ENCODE data around the gene UTS2R.

UTS2R gene

DNA sequence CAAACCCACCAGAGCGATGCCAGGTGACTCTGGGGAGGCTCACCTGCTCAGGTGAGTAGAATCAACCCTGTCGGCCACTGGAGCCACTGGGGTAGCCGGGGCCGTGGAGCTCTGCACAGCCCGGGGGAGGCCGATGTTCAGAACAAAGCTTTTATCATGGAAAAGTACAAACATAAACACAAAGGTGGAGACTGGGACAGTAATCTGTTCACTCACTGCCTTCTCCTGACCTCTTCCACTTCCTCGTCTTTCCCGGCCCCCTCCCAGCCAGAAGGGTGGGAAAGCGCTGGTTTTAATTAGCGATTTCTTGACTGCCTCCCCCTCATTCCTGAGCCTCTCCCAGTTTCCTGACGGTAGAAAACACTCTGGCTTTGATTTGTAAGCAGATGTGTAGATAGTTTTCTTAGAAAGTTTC lies 22.3 kb upstream of the UTS2R start:
- no peaks in the 10 kb centered on the region for H3K9me3 ChIP-seq (ENCODE audit: low read depth, low read length)
- peak overlapping the region; percentile 43 for H3K27ac ChIP-seq
- DNase-seq (ENCODE audit: low read depth, low spot score): no peak
- peak overlapping the region; percentile 43 for H3K4me3 ChIP-seq
- no peaks in the 10 kb centered on the region for H3K36me3 ChIP-seq (ENCODE audit: insufficient read depth, low read length)
- H3K9ac ChIP-seq (ENCODE audit: insufficient read length): peak overlapping the region; percentile 24
- TF ChIP-seq FOXP2 (optimal IDR thresholded peaks at IDR 0.05; ENCODE audit: control extremely low read depth, extremely low read length, insufficient read depth) (no peak), EZH2 (IDR thresholded peaks at IDR 0.05) (no peak), POLR2AphosphoS5 (IDR thresholded peaks at IDR 0.05; ENCODE audit: borderline replicate concordance, low read depth, low read length) (no peak)

DNA sequence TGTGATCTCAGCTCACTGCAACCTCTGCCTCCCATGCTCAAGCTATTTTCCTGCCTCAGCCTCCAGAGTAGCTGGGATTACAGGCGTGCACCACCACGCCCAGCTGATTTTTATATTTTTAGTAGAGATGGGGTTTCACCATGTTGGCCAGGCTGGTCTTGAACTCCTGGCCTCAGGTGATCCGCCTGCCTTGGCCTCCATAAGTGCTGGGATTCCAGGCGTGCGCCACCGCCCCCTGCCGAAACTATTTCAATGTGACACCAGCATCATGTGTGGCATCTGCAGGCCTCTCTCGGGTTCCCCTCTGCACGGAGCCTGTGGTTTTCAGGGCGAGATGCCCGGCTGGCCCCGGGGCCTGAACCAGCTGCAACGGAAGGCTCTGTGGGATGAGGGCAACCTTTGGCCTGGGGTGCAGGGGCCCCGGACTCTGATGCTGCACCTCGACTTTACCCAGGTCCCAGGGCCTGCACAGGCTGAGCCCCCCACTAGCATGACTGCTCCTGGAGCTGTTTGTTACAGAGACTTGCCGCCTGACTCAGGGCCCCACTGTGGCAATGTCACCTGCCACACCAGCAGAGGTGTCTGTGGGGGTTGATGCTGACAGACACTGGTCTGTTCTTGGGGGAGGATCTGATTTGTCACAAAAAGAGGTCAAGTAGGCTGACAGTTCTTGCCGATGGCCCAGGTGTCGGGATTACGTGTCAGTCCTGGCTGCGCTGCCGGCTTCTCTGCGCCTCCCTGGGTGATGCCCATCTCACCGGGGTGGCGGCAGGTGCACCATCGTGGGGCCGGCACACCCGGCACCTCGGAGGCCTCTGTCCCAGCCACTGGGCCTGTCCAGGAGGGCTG lies 21.2 kb upstream of the UTS2R start:
- TF ChIP-seq EZH2 (IDR thresholded peaks at IDR 0.05) (no peak), POLR2AphosphoS5 (IDR thresholded peaks at IDR 0.05; ENCODE audit: borderline replicate concordance, low read depth, low read length) (no peak), FOXP2 (optimal IDR thresholded peaks at IDR 0.05; ENCODE audit: control extremely low read depth, extremely low read length, insufficient read depth) (no peak)
- Histone ChIP-seq H3K9me3 (ENCODE audit: low read depth, low read length) (no peaks in the 10 kb centered on the region), H3K36me3 (ENCODE audit: insufficient read depth, low read length) (no peaks in the 10 kb centered on the region), H3K4me3 (no peak overlapping the region), H3K27ac (no peak overlapping the region), H3K9ac (ENCODE audit: insufficient read length) (no peak overlapping the region)
- DNase-seq (ENCODE audit: low read depth, low spot score): no peak

DNA sequence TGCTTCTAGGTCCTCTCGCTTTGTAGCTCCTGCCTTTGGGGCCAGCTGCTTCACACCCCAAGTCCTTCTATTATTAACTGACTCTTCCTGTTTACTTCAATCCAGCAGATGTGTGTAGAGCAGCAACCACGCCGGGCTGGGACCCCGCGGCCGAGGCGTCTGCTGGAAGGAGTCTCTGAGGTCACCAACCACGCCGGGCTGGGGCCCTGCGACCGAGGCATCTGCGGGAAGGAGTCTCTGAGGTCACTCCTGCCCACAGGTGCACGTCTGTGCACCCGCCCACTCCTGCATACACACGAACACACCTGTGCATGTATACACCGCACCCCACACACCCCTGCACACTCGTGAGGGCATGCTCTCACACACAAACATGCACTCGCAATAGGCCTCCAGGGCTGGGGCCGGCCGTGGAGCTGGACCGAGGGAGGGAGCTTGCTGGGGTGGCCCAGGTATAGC lies 20.3 kb upstream of the UTS2R start:
- H3K9me3 ChIP-seq (ENCODE audit: low read depth, low read length): no peaks in the 10 kb centered on the region
- TF ChIP-seq FOXP2 (optimal IDR thresholded peaks at IDR 0.05; ENCODE audit: control extremely low read depth, extremely low read length, insufficient read depth): no peak
- no peak for TF ChIP-seq EZH2 (IDR thresholded peaks at IDR 0.05)
- TF ChIP-seq POLR2AphosphoS5 (IDR thresholded peaks at IDR 0.05; ENCODE audit: borderline replicate concordance, low read depth, low read length): no peak
- H3K4me3 ChIP-seq: no peak overlapping the region
- no peaks in the 10 kb centered on the region for H3K36me3 ChIP-seq (ENCODE audit: insufficient read depth, low read length)
- no peak for DNase-seq (ENCODE audit: low read depth, low spot score)
- H3K9ac ChIP-seq (ENCODE audit: insufficient read length): no peak overlapping the region
- H3K27ac ChIP-seq: no peak overlapping the region

- DNase-seq (ENCODE audit: low read depth, low spot score): no peak
- Histone ChIP-seq H3K4me3 (no peak overlapping the region), H3K36me3 (ENCODE audit: insufficient read depth, low read length) (no peaks in the 10 kb centered on the region), H3K27ac (no peak overlapping the region), H3K9me3 (ENCODE audit: low read depth, low read length) (no peaks in the 10 kb centered on the region), H3K9ac (ENCODE audit: insufficient read length) (no peak overlapping the region)
- TF ChIP-seq POLR2AphosphoS5 (IDR thresholded peaks at IDR 0.05; ENCODE audit: borderline replicate concordance, low read depth, low read length) (no peak), EZH2 (IDR thresholded peaks at IDR 0.05) (no peak), FOXP2 (optimal IDR thresholded peaks at IDR 0.05; ENCODE audit: control extremely low read depth, extremely low read length, insufficient read depth) (no peak)
Measured at GRCh38 chr17:82351713-82352488, 19.7 kb upstream of the UTS2R start.

- Histone ChIP-seq H3K9me3 (ENCODE audit: low read depth, low read length) (no peaks in the 10 kb centered on the region), H3K4me3 (no peak overlapping the region), H3K27ac (no peak overlapping the region), H3K36me3 (ENCODE audit: insufficient read depth, low read length) (no peaks in the 10 kb centered on the region), H3K9ac (ENCODE audit: insufficient read length) (no peak overlapping the region)
- no peak for TF ChIP-seq FOXP2 (optimal IDR thresholded peaks at IDR 0.05; ENCODE audit: control extremely low read depth, extremely low read length, insufficient read depth)
- no peak for TF ChIP-seq POLR2AphosphoS5 (IDR thresholded peaks at IDR 0.05; ENCODE audit: borderline replicate concordance, low read depth, low read length)
- no peak for TF ChIP-seq EZH2 (IDR thresholded peaks at IDR 0.05)
- DNase-seq (ENCODE audit: low read depth, low spot score): no peak
Measured at GRCh38 chr17:82353484-82353883, 18.1 kb upstream of the UTS2R start.

GRCh38 chr17:82354804-82355308 lies 16.7 kb upstream of the UTS2R start:
- Histone ChIP-seq H3K36me3 (ENCODE audit: insufficient read depth, low read length) (no peaks in the 10 kb centered on the region), H3K4me3 (no peak overlapping the region), H3K27ac (no peak overlapping the region), H3K9ac (ENCODE audit: insufficient read length) (no peak overlapping the region), H3K9me3 (ENCODE audit: low read depth, low read length) (no peaks in the 10 kb centered on the region)
- TF ChIP-seq FOXP2 (optimal IDR thresholded peaks at IDR 0.05; ENCODE audit: control extremely low read depth, extremely low read length, insufficient read depth) (no peak), POLR2AphosphoS5 (IDR thresholded peaks at IDR 0.05; ENCODE audit: borderline replicate concordance, low read depth, low read length) (no peak), EZH2 (IDR thresholded peaks at IDR 0.05) (no peak)
- no peak for DNase-seq (ENCODE audit: low read depth, low spot score)

DNA sequence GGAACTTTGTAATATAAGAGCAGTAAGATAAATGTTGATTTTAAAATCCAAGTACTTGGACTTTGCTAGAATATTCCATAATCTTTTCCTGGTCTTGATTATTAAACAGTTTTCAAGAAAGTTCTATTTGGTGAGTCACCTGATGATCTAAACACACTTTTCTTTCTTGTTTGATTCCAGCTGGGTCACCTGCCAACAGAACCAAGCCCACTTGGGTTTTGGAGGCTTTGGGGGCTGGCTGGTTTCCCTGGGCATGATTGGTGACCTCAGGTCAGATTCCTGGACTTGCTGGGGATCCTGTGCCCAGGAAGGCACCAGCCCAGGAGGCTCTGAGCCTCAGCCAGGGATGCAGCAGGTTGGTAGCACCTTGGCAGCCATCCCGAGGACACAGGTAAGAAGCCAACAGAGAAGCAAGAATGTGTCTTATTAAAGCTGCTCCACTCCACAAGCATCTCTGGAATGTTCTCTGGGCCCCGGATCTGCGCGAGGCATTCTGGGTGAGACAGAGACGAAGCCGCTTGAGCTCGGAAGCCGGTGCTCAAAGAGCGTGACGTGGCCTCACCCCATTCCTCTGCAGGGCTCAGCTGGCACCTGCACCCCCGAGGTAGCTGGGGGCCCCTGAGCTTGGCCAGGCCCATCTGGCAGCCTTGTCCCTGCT lies 15.7 kb upstream of the UTS2R start:
- Histone ChIP-seq H3K27ac (no peak overlapping the region), H3K4me3 (no peak overlapping the region)

More for the DNA sequence above, 15.7 kb upstream of the UTS2R start:
- H3K9me3 ChIP-seq (ENCODE audit: low read depth, low read length): no peaks in the 10 kb centered on the region
- no peak for DNase-seq (ENCODE audit: low read depth, low spot score)
- no peak for TF ChIP-seq FOXP2 (optimal IDR thresholded peaks at IDR 0.05; ENCODE audit: control extremely low read depth, extremely low read length, insufficient read depth)
- TF ChIP-seq POLR2AphosphoS5 (IDR thresholded peaks at IDR 0.05; ENCODE audit: borderline replicate concordance, low read depth, low read length): no peak
- no peak for TF ChIP-seq EZH2 (IDR thresholded peaks at IDR 0.05)
- H3K9ac ChIP-seq (ENCODE audit: insufficient read length): no peak overlapping the region
- H3K36me3 ChIP-seq (ENCODE audit: insufficient read depth, low read length): no peaks in the 10 kb centered on the region

Data from SK-N-MC (cell line).